ENCODE measurements around the gene TEN1.

Gene TEN1

GRCh38 chr17:75979705-75980187, 706 bp downstream of the TEN1 start:
- FAIRE-seq: no peak

GRCh38 chr17:75980188-75981018, 1.4 kb downstream of the TEN1 start:
- FAIRE-seq: no peak

- FAIRE-seq: no peak
Measured at GRCh38 chr17:75981019-75981615, 2.1 kb downstream of the TEN1 start.

- FAIRE-seq: no peak
Measured at GRCh38 chr17:75983501-75984181, 4.6 kb downstream of the TEN1 start.

DNA sequence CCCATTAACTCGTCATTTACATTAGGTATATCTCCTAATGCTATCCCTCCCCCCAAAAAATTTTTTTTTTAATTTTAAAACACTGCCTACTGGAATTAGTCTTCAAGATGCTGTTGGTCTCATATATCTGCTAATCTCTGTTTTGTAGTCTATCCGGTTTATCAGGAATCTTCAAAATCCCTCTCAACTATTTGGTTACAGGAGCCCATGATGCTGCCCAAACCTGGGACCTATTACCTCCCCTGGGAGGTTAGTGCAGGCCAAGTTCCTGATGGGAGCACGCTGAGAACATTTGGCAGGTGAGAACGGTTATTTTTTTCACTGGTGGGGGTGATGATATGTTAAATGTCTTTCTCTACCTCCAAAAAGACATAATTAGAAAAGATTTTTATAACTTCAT, 6.9 kb downstream of the TEN1 start:
- no peak for FAIRE-seq

DNA sequence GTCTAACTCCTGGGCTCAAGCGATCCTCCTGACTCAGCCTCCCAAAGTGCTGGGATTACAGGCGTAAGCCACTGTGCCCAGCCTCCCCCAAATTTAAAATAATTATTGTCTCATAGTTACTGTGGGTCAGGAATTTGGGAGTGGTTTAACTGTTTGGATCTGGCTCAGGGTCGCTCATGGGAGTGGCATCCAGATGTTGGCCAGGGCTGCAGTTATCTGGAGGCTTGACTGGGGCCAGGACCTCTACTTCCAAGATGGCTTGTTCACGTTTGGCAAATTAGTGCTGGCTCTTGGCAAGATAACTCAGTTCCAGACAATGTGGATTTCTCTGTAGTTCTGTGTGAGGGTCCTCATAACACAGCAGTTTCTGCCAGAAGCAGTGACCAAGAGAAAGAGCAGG, 8.0 kb downstream of the TEN1 start:
- FAIRE-seq: no peak

DNA sequence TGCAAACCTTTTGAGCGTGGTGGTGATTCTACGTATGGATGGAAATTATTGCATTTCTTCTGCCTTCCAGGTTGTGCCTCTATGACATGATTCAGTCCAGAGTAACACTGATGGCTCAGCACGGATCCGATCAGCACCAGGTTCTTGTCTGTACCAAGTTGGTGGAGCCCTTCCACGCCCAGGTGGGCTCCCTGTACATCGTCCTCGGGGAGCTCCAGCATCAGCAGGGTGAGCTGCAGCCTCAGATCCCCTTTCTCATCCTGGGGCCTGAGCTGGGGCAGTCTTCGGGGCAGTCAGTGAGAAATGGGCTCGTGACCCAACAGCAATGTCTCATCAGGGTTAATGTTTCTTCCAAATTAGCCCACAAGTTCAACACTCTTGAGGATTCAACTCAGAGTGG, 12.4 kb downstream of the TEN1 start:
- FAIRE-seq: no peak

- FAIRE-seq: no peak
Measured at GRCh38 chr17:75994802-75995370, 15.8 kb downstream of the TEN1 start.

GRCh38 chr17:75995385-75995925, 16.4 kb downstream of the TEN1 start:
- FAIRE-seq: no peak

DNA sequence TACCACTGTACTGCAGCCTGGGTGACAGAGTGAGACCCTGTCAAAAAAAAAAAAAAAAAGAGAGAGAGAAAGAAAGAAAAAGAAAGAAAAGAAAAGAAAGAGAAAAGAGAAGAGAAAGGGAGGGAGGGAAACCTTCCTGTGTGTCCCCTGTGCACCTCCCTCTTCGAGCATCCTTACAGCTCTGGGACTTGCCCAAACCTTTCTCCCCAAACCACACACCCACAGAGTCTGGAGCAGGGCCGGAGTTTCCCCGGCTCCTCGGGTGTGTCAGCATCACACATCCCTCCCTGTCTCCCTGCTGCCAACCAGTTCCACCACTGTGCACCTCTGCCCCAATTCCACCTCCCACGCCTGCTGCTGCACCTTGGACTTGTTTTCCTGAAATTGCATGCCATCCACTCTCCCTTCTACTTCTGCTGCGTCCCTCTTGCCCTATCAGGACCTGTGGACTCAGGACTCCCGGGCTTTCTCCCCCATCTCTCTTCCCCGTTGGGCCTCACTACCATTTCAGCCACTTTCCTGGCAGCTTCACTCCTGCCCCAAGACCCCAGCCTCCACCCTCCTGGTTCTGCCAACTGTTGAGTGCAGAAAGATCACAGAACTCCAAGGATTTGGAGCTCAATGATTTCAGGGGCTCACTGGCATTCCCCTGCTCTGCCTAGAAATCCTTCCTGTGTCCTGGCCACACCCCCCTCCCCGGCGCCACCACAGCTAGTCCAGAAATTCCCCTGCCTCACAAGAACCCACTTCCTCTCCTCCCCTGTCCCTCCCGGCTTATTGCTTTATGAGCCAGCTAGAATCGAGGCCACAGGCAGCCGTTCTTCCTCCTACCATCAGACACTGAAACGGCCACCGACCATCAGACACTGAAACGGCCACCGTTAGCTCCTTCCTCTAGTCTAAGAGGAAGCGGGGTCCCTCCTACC, 17.9 kb downstream of the TEN1 start:
- no peak for FAIRE-seq

- no peak for FAIRE-seq
Measured at GRCh38 chr17:75998327-75998795, 19.3 kb downstream of the TEN1 start.

DNA sequence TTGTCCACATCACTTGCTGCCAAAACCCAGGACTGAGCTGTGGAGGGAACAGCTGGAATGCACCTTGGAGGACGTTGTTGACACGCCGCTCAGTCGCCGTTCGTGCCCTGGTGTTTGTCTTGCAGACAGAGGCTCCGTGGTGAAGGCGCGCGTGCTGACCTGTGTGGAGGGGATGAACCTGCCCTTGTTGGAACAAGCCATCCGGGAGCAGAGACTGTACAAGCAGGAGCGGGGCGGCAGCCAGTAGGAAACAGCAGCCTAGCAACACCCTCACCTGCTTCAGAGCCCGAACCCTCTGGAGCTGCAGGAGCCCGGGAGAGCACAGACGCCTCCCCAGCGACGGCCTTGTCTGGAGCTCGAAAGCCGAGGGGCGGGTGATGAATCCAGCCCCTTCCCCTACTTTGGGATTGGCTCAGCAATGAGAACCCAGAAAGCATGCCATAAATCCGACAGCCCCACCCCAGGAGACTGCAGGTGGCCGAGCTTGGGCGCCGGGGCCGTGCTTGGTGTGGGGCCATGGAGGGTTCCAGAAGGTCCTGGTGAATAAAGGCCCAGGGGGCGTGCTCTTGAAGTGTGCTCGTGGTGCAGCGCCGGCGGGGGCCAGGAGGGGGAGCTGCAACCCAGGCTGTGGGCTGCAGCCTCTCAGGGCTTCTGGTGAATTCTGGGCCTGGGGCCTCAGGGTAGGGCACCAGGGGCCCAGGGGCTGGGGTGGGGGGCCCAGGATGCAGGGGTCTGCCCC, 21.1 kb downstream of the TEN1 start:
- no peak for FAIRE-seq

- no peak for FAIRE-seq
Measured at GRCh38 chr17:76000755-76001521, 21.9 kb downstream of the TEN1 start, which contains the start of gene CDK3. Gene CDK3, plus strand, starts transcription at chr17:76000855. Its CDS starts 571 bp downstream, at chr17:76001426.

DNA sequence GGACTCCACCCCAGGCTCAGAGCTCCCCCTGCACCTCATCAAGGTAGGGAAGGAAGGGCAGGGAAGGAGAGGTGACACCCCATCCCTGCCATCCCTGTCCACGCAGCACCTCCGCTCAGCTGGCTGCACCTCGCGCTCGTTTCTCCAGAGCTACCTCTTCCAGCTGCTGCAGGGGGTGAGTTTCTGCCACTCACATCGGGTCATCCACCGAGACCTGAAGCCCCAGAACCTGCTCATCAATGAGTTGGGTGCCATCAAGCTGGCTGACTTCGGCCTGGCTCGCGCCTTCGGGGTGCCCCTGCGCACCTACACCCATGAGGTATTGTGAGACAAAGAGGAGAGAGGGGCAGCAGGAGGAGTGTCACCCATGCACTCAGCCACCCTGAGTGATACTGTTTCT, 23.1 kb downstream of the TEN1 start:
- FAIRE-seq: no peak

DNA sequence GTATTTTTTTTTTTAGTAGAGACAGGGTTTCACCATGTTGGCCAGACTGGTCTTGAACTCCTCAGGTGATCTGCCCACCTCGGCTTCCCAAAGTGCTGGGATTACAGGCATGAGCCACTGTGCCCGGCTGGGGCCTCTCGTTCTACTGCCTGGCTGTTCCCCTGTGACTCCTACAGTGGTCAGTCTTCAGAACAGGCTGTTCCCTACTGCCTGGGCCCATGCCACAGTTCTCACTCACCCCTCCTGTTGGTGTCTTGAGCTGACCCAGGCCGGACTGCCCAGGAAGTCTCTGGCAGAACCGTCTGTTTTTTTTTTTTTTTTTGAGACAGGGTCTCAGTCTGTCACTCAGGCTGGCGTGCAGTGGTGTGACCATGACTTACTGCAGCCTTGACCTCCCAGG, 24.9 kb downstream of the TEN1 start:
- FAIRE-seq: no peak

DNA sequence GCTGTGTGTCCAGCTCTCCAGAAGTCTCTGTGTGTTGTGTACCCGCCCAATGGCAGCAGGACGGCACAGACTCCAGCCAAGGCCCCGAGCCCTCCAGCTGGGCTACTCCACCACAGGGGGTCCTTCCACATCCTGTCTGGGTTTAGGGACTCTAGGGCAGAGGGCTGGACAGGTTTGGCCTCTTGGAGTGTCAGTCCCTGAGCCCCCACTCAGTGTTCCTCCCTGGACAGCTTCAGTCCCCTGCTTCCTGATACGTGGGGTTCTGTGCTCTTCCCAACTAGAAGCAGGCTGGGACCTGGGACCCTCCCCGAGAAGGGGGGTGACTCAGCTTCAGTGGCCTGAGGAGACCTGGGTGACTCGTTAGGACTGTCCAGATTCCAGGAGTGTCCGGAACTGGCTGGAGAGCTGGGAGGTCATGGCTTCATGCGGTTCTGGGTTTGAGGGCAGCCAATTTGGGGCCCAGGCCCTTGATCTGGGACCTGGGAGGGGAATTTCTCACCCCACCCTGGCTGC, 25.8 kb downstream of the TEN1 start:
- FAIRE-seq: no peak

DNA sequence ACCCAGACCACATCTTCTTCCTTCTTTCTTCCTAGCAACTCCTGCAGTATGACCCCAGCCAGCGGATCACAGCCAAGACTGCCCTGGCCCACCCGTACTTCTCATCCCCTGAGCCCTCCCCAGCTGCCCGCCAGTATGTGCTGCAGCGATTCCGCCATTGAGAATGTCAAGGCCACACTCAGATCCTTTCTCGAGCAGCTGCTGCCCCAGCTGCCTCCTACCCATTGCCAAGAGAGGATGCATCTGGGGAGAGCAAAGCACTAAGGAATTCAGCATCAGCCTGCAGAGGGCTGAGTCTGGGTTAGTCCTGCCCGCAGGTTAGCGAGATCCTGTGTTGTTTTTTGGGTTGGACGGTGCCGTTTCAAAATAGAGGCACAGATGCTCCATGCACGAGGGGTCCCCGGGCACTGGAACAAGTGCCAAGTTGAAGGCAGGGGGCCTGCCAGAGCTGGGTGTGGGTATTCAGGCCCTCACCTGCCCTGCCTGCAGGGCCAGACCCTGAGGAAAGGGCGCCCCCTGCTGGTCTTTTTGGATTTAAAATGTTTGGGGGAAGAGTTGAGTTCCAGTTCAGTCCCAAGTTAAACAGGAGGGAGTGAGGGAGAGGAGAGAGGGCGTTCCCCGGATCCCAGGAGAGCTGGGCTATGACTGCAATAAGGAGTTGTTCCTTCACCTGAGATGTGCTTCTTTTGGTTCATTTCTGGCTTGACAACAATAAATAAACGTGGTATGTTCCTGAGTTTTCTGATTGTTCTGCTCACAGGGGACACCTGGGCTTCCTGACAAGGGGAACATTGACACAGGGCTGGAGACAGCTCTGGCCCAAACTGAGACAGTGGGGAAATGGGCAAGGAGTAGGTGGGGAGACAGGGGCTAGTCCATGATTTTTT, 26.5 kb downstream of the TEN1 start:
- FAIRE-seq: no peak

GRCh38 chr17:76007131-76007849, 28.2 kb downstream of the TEN1 start:
- no peak for FAIRE-seq

Measured in TTC549 (cell line).